ENCODE measurements around the gene SEC31A.

- no peak for TF ChIP-seq CTCF (IDR thresholded peaks at IDR 0.05 in 8 of 11, conservative IDR thresholded peaks at IDR 0.05 in 3 of 11)
- no peak for TF ChIP-seq POLR2AphosphoS5 (IDR thresholded peaks at IDR 0.05)
Measured at GRCh38 chr4:82814034-82814433, 76.9 kb downstream of the SEC31A start.
